A549 (cell line): ENCODE data around the gene NARS2. TPM values are rescaled to one million over a fixed set of nuclear protein-coding genes. Genes with fewer than 3 reads are reported as not detected.

ENCODE experiments used
- ATAC-seq, 2 experiments: fragments of 200-7000 bp in 1 of 2; fragments of >200 bp in 1 of 2; cut with Nextera tagmentation in 1 of 2; cut with Tn5 transposase in 1 of 2; 3 replicates each; pipeline versions ENCODE4 v1.8.0 to v1.9.1; 2018 to 2020; ENCODE audit warnings: mild to moderate bottlenecking in 1 of 2, moderate library complexity in 1 of 2
- CTCF ChIA-PET: fragments of 300-600 bp; sonication (Branson Sonifier 250); formaldehyde crosslinking; extraction: SDS; loops from one replicate; lab custom pipeline; 2021; ENCODE audit warnings: antibody characterized with exemption, inconsistent platforms; lab: Yijun Ruan, JAX
- POLR2A ChIA-PET: fragments of 350-600 bp; formaldehyde crosslinking; extraction: SDS; loops from one replicate; lab custom pipeline; 2021; ENCODE audit warnings: antibody characterized with exemption, inconsistent platforms; lab: Yijun Ruan, JAX
- DNase-seq, 2 experiments: peaks; one replicate each; pipeline versions ENCODE4 v3.0.0 to v3.0.0-alpha.2; 2011 to 2016; ENCODE audit warnings: low read depth in 1 of 2, low spot score in 1 of 2
- FAIRE-seq: peaks from 2 replicates; lab custom pipeline; 2011; peaks lifted over from hg19 to GRCh38; lab: Jason Lieb, UNC
- H3K27ac ChIP-seq, 2 experiments: fragments of >200 bp; sonication (Bioruptor Twin); formaldehyde crosslinking; 3 replicates each; pipeline ENCODE4 v1.5.1; 2016 to 2017
- H3K4me1 ChIP-seq: fragments of >200 bp; sonication (Bioruptor Twin); formaldehyde crosslinking; 3 replicates; pipeline ENCODE4 v1.6.1; 2016
- H3K4me2 ChIP-seq: fragments of >200 bp; sonication (Bioruptor Twin); formaldehyde crosslinking; 3 replicates; pipeline ENCODE4 v1.6.1; 2016
- H3K4me3 ChIP-seq: fragments of >200 bp; sonication (Bioruptor Twin); formaldehyde crosslinking; 3 replicates; pipeline ENCODE4 v1.5.1; 2016
- H3K9me3 ChIP-seq: fragments of >200 bp; sonication (Bioruptor Twin); formaldehyde crosslinking; 3 replicates; pipeline ENCODE4 v1.6.1; 2016
- ATOH8 ChIP-seq: fragments of 250-450 bp; sonication (Bioruptor Pico); IDR thresholded peaks from 2 replicates; pipeline ENCODE4 v1.5.0; 2020; ENCODE audit warnings: low read depth, mild to moderate bottlenecking, moderate library complexity
- BCL3 ChIP-seq: fragments of >200 bp; sonication (Bioruptor Twin); formaldehyde crosslinking; IDR thresholded peaks from 3 replicates; pipeline ENCODE4 v1.6.1; 2016
- CEBPB ChIP-seq, 2 experiments: fragments of >200 bp in 1 of 2; sonication (Bioruptor Twin) in 1 of 2; formaldehyde crosslinking in 1 of 2; IDR thresholded peaks; 2 replicates each; pipeline ENCODE4 v1.6.1; 2012 to 2016
- CHD2 ChIP-seq: fragments of 150-350 bp; IDR thresholded peaks from 2 replicates; pipeline ENCODE4 v1.6.1; 2014; ENCODE audit warnings: low read length; ENCODE audit not compliant: partially characterized antibody
- CTCF ChIP-seq: fragments of >200 bp; sonication (Bioruptor Twin); formaldehyde crosslinking; IDR thresholded peaks from 3 replicates; pipeline ENCODE4 v1.5.1; 2016
- EHMT2 ChIP-seq: fragments of 200-600 bp; sonication (generic); IDR thresholded peaks from 2 replicates; pipeline ENCODE4 v1.6.1; 2016; ENCODE audit warnings: antibody characterized with exemption, low read depth, mild to moderate bottlenecking, moderate library complexity
- EP300 ChIP-seq, 2 experiments: fragments of >200 bp; sonication (Bioruptor Twin); formaldehyde crosslinking; IDR thresholded peaks; 2 replicates in 1 of 2; 3 replicates in 1 of 2; pipeline ENCODE4 v1.6.1; 2016 to 2017
- FOXS1 ChIP-seq: fragments of 250-450 bp; sonication (Bioruptor Pico); IDR thresholded peaks from 2 replicates; pipeline ENCODE4 v1.5.0; 2020; ENCODE audit warnings: mild to moderate bottlenecking, moderate library complexity
- GATA3 ChIP-seq: IDR thresholded peaks from 2 replicates; pipeline ENCODE4 v1.6.1; 2012; ENCODE audit warnings: borderline replicate concordance
- HES2 ChIP-seq: fragments of >200 bp; sonication (Bioruptor Twin); formaldehyde crosslinking; IDR thresholded peaks from 2 replicates; pipeline ENCODE4 v1.6.1; 2016
- HMGXB4 ChIP-seq: fragments of 250-450 bp; sonication (Bioruptor Pico); IDR thresholded peaks from 2 replicates; pipeline ENCODE4 v1.5.0; 2021; ENCODE audit warnings: mild to moderate bottlenecking, moderate library complexity, borderline replicate concordance
- HOXB5 ChIP-seq: fragments of 250-450 bp; sonication (Bioruptor Pico); IDR thresholded peaks from 2 replicates; pipeline ENCODE4 v1.5.0; 2020; ENCODE audit warnings: mild to moderate bottlenecking, moderate library complexity
- JUN ChIP-seq, 2 experiments: fragments of >200 bp; sonication (Bioruptor Twin); formaldehyde crosslinking; IDR thresholded peaks; 2 replicates in 1 of 2; 3 replicates in 1 of 2; pipeline ENCODE4 v1.6.1; 2016 to 2017
- KDM1A ChIP-seq: fragments of 200-600 bp; sonication (generic); IDR thresholded peaks from 2 replicates; pipeline ENCODE4 v1.6.1; 2016; ENCODE audit warnings: low read depth, mild to moderate bottlenecking
- MAX ChIP-seq: IDR thresholded peaks from 2 replicates; pipeline ENCODE4 v1.6.1; 2012
- MAZ ChIP-seq: fragments of 150-350 bp; IDR thresholded peaks from 2 replicates; pipeline ENCODE4 v1.6.1; 2014; ENCODE audit warnings: antibody characterized with exemption, low read depth, low read length, borderline replicate concordance
- NFE2L2 ChIP-seq: fragments of 150-350 bp; conservative IDR thresholded peaks from 2 replicates; pipeline ENCODE4 v1.6.1; 2014; ENCODE audit warnings: low read length
- POLR2A ChIP-seq: IDR thresholded peaks from 2 replicates; pipeline ENCODE4 v1.6.1; 2012; ENCODE audit warnings: mild to moderate bottlenecking, low read length
- RAD21 ChIP-seq, 2 experiments: fragments of >200 bp in 1 of 2; sonication (Bioruptor Twin) in 1 of 2; formaldehyde crosslinking in 1 of 2; IDR thresholded peaks in 1 of 2; conservative IDR thresholded peaks in 1 of 2; 2 replicates in 1 of 2; 3 replicates in 1 of 2; pipeline ENCODE4 v1.6.1; 2012 to 2018; ENCODE audit warnings: inconsistent platforms in 1 of 2
- RARB ChIP-seq: fragments of 250-450 bp; sonication (Bioruptor Pico); IDR thresholded peaks from 2 replicates; pipeline ENCODE4 v1.8.0; 2021; ENCODE audit warnings: mild to moderate bottlenecking, moderate library complexity
- SMC3 ChIP-seq: fragments of >200 bp; sonication (Bioruptor Twin); formaldehyde crosslinking; IDR thresholded peaks from 3 replicates; pipeline ENCODE4 v1.6.1; 2018; ENCODE audit warnings: inconsistent platforms
- SREBF2 ChIP-seq: fragments of 450-650 bp; IDR thresholded peaks from 2 replicates; pipeline ENCODE4 v1.6.1; 2014; ENCODE audit warnings: mild to moderate bottlenecking, moderate library complexity
- TP53 ChIP-seq: fragments of 250-450 bp; sonication (Bioruptor Pico); IDR thresholded peaks from 2 replicates; pipeline ENCODE4 v1.5.0; 2021; ENCODE audit warnings: mild to moderate bottlenecking, moderate library complexity
- USF2 ChIP-seq: fragments of 450-650 bp; IDR thresholded peaks from 2 replicates; pipeline ENCODE4 v1.6.1; 2014; ENCODE audit warnings: antibody characterized with exemption
- ZSCAN20 ChIP-seq: fragments of 250-450 bp; sonication (Bioruptor Pico); IDR thresholded peaks from 2 replicates; pipeline ENCODE4 v1.8.0; 2022; ENCODE audit warnings: mild to moderate bottlenecking, moderate library complexity
- WGBS: methylation state at CpG from one replicate; pipeline ENCODE4 v1.1.6; 2017; ENCODE audit errors: missing lambda C conversion rate; 5-methylcytosine and 5-hydroxymethylcytosine counted together
- polyA plus RNA-seq, 4 experiments: library from polyadenylated mRNA; depleted of rRNA in 3 of 4; stranded (reverse); fragments of >200 nt; fragmentation: RNase III in 1 of 4; extraction: RNeasy Plus Mini Kit Qiagen cat#74134 plus additional on column Dnase treatment in 1 of 4; gene quantifications; 2 replicates in 3 of 4; 3 replicates in 1 of 4; pipeline ENCODE4 v1.2.3, GENCODE V29; 2011 to 2017

Gene NARS2
- polyA plus RNA-seq, 2 of the 4 experiments (the other 2 are of a cell fraction) = 29.7 to 57.7 TPM

- FAIRE-seq = no peak
- ChIA-PET POLR2A (no interaction called here), CTCF (interaction anchor here (1.3 to 3.9 kb wide), 3 partner anchors 13 to 17 kb away, joined by 3 to 24 read pairs (median 15); no protein-coding TSS in a partner anchor)
- TF ChIP-seq POLR2A = no peak
- TF ChIP-seq HOXB5 (CRISPR knock-in tag) = no peak
- no peak overlapping the region for H3K4me2 ChIP-seq
- no peak for ATAC-seq
- no peaks in the 10 kb centered on the region for H3K9me3 ChIP-seq
- DNase-seq = no peak
- no peak overlapping the region for H3K4me3 ChIP-seq
- 76% methylated on average over 6 of the region's 6 CpGs for WGBS
- no peak overlapping the region for H3K27ac ChIP-seq
- H3K4me1 ChIP-seq = no peaks in the 10 kb centered on the region
Observed at GRCh38 chr11:78551066-78551465, 23.6 kb downstream of the NARS2 start.

GRCh38 chr11:78549624-78550409 is 24.8 kb downstream of the NARS2 start:
- no peak overlapping the region for H3K27ac ChIP-seq
- ATAC-seq (no peak), FAIRE-seq (no peak), DNase-seq (no peak)
- no peak for TF ChIP-seq KDM1A
- TF ChIP-seq CHD2 = no peak
- no peak for TF ChIP-seq RAD21 (conservative IDR thresholded peaks at IDR 0.05 in 1 of 2, IDR thresholded peaks at IDR 0.05 in 1 of 2)
- no peak for TF ChIP-seq HMGXB4 (CRISPR knock-in tag)
- TF ChIP-seq EP300 (IDR thresholded peaks at IDR 0.05) = no peak
- TF ChIP-seq NFE2L2 = no peak
- no peak for TF ChIP-seq BCL3
- POLR2A ChIA-PET = no interaction called here
- no peaks in the 10 kb centered on the region for H3K4me1 ChIP-seq
- 80% methylated on average over 3 of the region's 3 CpGs for WGBS
- H3K4me3 ChIP-seq = no peak overlapping the region
- no peak overlapping the region for H3K4me2 ChIP-seq
- H3K9me3 ChIP-seq = no peaks in the 10 kb centered on the region
- CTCF ChIA-PET = interaction anchor here (1.2 to 3.2 kb wide), 2 partner anchors 9 to 15 kb away, joined by 3 to 15 read pairs; no protein-coding TSS in a partner anchor

GRCh38 chr11:78548911-78549590 is 25.6 kb downstream of the NARS2 start:
- Histone ChIP-seq H3K4me1 (no peaks in the 10 kb centered on the region), H3K4me2 (no peak overlapping the region), H3K9me3 (no peaks in the 10 kb centered on the region), H3K4me3 (no peak overlapping the region)
- FAIRE-seq (no peak), ATAC-seq (no peak; a peak in 1 of 6 replicates), DNase-seq (no peak)
- 86% methylated on average over 2 of the region's 2 CpGs for WGBS
- POLR2A ChIA-PET = no interaction called here
- TF ChIP-seq CTCF (no peak), ATOH8 (no peak), HES2 (no peak), FOXS1 (no peak), SMC3 (no peak), JUN (IDR thresholded peaks at IDR 0.05) (no peak), MAZ (no peak), USF2 (no peak), TP53 (no peak), EHMT2 (no peak), SREBF2 (no peak), GATA3 (no peak), MAX (no peak), ZSCAN20 (CRISPR knock-in tag) (no peak), RARB (CRISPR knock-in tag) (no peak), CEBPB (IDR thresholded peaks at IDR 0.05) (no peak)
- TF ChIP-seq, all 56 proteins: peak for 0
- H3K27ac ChIP-seq = no peak overlapping the region
- CTCF ChIA-PET = interaction anchor here (1.2 to 3.2 kb wide), 2 partner anchors 8 to 15 kb away, joined by 3 to 15 read pairs; no protein-coding TSS in a partner anchor
